IMR-90 (cell line): ENCODE results near the gene MSMP. TPM values are rescaled to one million over a fixed set of nuclear protein-coding genes. Genes with fewer than 3 reads are reported as not detected.

ENCODE experiments used
- ATAC-seq: fragments of 200-7000 bp; cut with Tn5 transposase; 2 replicates; pipeline ENCODE4 v1.9.1; 2020; ENCODE audit warnings: low read depth, mild to moderate bottlenecking, moderate library complexity
- BruUV-seq: library from RNA; stranded (reverse); fragments of 400-500 nt; replicated peaks from 2 replicates; lab custom pipeline; 2021; lab: Mats Ljungman, UMichigan
- CTCF ChIA-PET: fragments of 300-600 bp; formaldehyde crosslinking; extraction: SDS; loops from one replicate; lab custom pipeline; 2021; ENCODE audit warnings: antibody characterized with exemption; lab: Yijun Ruan, JAX
- POLR2A ChIA-PET: fragments of 300-600 bp; sonication (Branson Sonifier 250); formaldehyde crosslinking; loops from one replicate; lab custom pipeline; 2022; ENCODE audit warnings: antibody characterized with exemption; ENCODE audit not compliant: unreplicated experiment; lab: Charles Lee
- DNase-seq: peaks from one replicate; pipeline ENCODE4 v3.0.0; 2013
- H2AFZ ChIP-seq: replicated peaks from 2 replicates; pipeline ENCODE3; 2013; ENCODE audit warnings: low read length, mild to moderate bottlenecking; ENCODE audit not compliant: poor library complexity
- H2AK5ac ChIP-seq: 2 replicates; pipeline ENCODE4 v1.6.1; 2013; ENCODE audit warnings: low read depth, low read length, inconsistent platforms
- H2AK9ac ChIP-seq: replicated peaks from 2 replicates; pipeline ENCODE3; 2013; ENCODE audit warnings: mild to moderate bottlenecking, low read depth, low read length, moderate library complexity; ENCODE audit not compliant: poor library complexity
- H2BK120ac ChIP-seq: 2 replicates; pipeline ENCODE4 v1.6.1; 2013; ENCODE audit warnings: low read depth, low read length, inconsistent platforms
- H2BK15ac ChIP-seq: 3 replicates; pipeline ENCODE4 v1.6.1; 2013; ENCODE audit warnings: low read depth, low read length, inconsistent platforms
- H2BK20ac ChIP-seq: 2 replicates; pipeline ENCODE4 v1.6.1; 2013; ENCODE audit warnings: low read depth, mild to moderate bottlenecking, inconsistent platforms, low read length, moderate library complexity
- H2BK5ac ChIP-seq: 2 replicates; pipeline ENCODE4 v1.6.1; 2013; ENCODE audit warnings: mild to moderate bottlenecking, low read depth, low read length, inconsistent platforms; ENCODE audit not compliant: poor library complexity, severe bottlenecking
- H3K14ac ChIP-seq: replicated peaks from 2 replicates; pipeline ENCODE4 v1.6.1; 2013; ENCODE audit warnings: low read depth, low read length, inconsistent platforms
- H3K18ac ChIP-seq: 2 replicates; pipeline ENCODE4 v1.6.1; 2013; ENCODE audit warnings: low read depth, low read length, control low read depth
- H3K23ac ChIP-seq: 2 replicates; pipeline ENCODE4 v1.6.1; 2013; ENCODE audit warnings: low read depth, low read length, inconsistent platforms
- H3K27ac ChIP-seq: 2 replicates; pipeline ENCODE4 v1.5.1; 2013; ENCODE audit warnings: mild to moderate bottlenecking, control low read depth, low read length; ENCODE audit not compliant: insufficient read depth
- H3K27me3 ChIP-seq: 2 replicates; pipeline ENCODE4 v1.6.1; 2013; ENCODE audit warnings: low read length; ENCODE audit not compliant: control insufficient read depth, insufficient read depth
- H3K36me3 ChIP-seq: 2 replicates; pipeline ENCODE4 v1.6.1; 2013; ENCODE audit warnings: low read length, mixed read lengths; ENCODE audit not compliant: control insufficient read depth, insufficient read depth
- H3K4ac ChIP-seq: 2 replicates; pipeline ENCODE4 v1.6.1; 2013; ENCODE audit warnings: low read depth, low read length, inconsistent platforms
- H3K4me1 ChIP-seq: 2 replicates; pipeline ENCODE4 v1.6.1; 2013; ENCODE audit warnings: low read length, mixed read lengths; ENCODE audit not compliant: control insufficient read depth, insufficient read depth
- H3K4me2 ChIP-seq: 2 replicates; pipeline ENCODE4 v1.6.1; 2013; ENCODE audit warnings: low read depth, mild to moderate bottlenecking, control low read depth, low read length, moderate library complexity
- H3K4me3 ChIP-seq: 2 replicates; pipeline ENCODE4 v1.5.1; 2013; ENCODE audit warnings: low read depth, mild to moderate bottlenecking, control low read depth, low read length, moderate library complexity; ENCODE audit not compliant: insufficient read depth
- H3K56ac ChIP-seq: 2 replicates; pipeline ENCODE4 v1.6.1; 2013; ENCODE audit warnings: low read length, inconsistent platforms; ENCODE audit not compliant: insufficient read depth; ENCODE audit errors: extremely low read depth
- H3K79me1 ChIP-seq, 2 experiments: 2 replicates each; pipeline ENCODE4 v1.6.1; 2013; ENCODE audit warnings: low read length in 2 of 2, inconsistent platforms in 1 of 2, low read depth in 1 of 2
- H3K9ac ChIP-seq: 2 replicates; pipeline ENCODE4 v1.6.1; 2013; ENCODE audit warnings: low read depth, low read length, control low read depth
- H3K9me1 ChIP-seq: 2 replicates; pipeline ENCODE4 v1.6.1; 2013; ENCODE audit warnings: low read length, inconsistent platforms; ENCODE audit not compliant: insufficient read depth
- H3K9me3 ChIP-seq: 2 replicates; pipeline ENCODE4 v1.6.1; 2013; ENCODE audit warnings: low read length; ENCODE audit not compliant: control insufficient read depth, insufficient read depth
- H4K20me1 ChIP-seq: 2 replicates; pipeline ENCODE4 v1.6.1; 2013; ENCODE audit warnings: low read length, inconsistent platforms; ENCODE audit not compliant: insufficient read depth
- H4K5ac ChIP-seq: 2 replicates; pipeline ENCODE4 v1.6.1; 2013; ENCODE audit warnings: mild to moderate bottlenecking, low read depth, low read length, control low read depth
- H4K8ac ChIP-seq, 2 experiments: 2 replicates each; pipeline ENCODE4 v1.6.1; 2013; ENCODE audit warnings: low read depth in 2 of 2, low read length in 2 of 2, control low read depth in 1 of 2, inconsistent platforms in 1 of 2
- H4K91ac ChIP-seq: 2 replicates; pipeline ENCODE4 v1.6.1; 2013; ENCODE audit warnings: low read depth, low read length, inconsistent platforms; ENCODE audit not compliant: insufficient read depth
- BHLHE40 ChIP-seq: fragments of 150-350 bp; IDR thresholded peaks from 2 replicates; pipeline ENCODE4 v1.6.1; 2016; ENCODE audit warnings: mild to moderate bottlenecking, low read depth, low read length
- FOS ChIP-seq: fragments of 150-350 bp; IDR thresholded peaks from 2 replicates; pipeline ENCODE4 v1.6.1; 2016; ENCODE audit warnings: low read depth, low read length
- MAFK ChIP-seq: IDR thresholded peaks from 2 replicates; pipeline ENCODE4 v1.6.1; 2012; ENCODE audit warnings: low read depth, low read length, improper control_type of control experiment
- SMC3 ChIP-seq: fragments of 150-350 bp; IDR thresholded peaks from 2 replicates; pipeline ENCODE4 v1.6.1; 2016; ENCODE audit warnings: low read depth, mild to moderate bottlenecking, antibody characterized with exemption, low read length, moderate library complexity
- USF2 ChIP-seq: fragments of 150-350 bp; IDR thresholded peaks from 2 replicates; pipeline ENCODE4 v1.6.1; 2017; ENCODE audit warnings: mild to moderate bottlenecking, antibody characterized with exemption, low read length, low read depth
- WGBS, 2 experiments: methylation state at CpG; one replicate each; pipeline versions ENCODE4 v1.1.5 to v1.1.7; 2013; ENCODE audit warnings: missing lambda C conversion rate in 2 of 2; ENCODE audit not compliant: insufficient read length in 1 of 2; ENCODE audit errors: extremely low coverage in 2 of 2; 5-methylcytosine and 5-hydroxymethylcytosine counted together
- dilution Hi-C: fragments of 300-500 bp; cut with HindIII; formaldehyde crosslinking; loops from one replicate; pipeline ENCODE4 v1.14.3; 2018; ENCODE audit warnings: low sequenced_read_pairs; ENCODE audit not compliant: unreplicated experiment
- in situ Hi-C: fragments of 300-500 bp; cut with MboI; formaldehyde crosslinking; loops from 3 replicates; pipeline ENCODE4 v1.14.3; 2019; ENCODE audit warnings: low sequenced_read_pairs, inconsistent platforms, mixed read lengths
- intact Hi-C: fragments of 100-400 bp; cut with micrococcal nuclease; formaldehyde crosslinking; loops from 2 replicates; pipeline ENCODE4 v1.10.0; 2022
- polyA plus RNA-seq, 3 experiments: library from polyadenylated mRNA; depleted of rRNA; stranded (reverse); fragments of >200 nt; gene quantifications; 2 replicates each; pipeline ENCODE4 v1.2.3, GENCODE V29; 2012; ENCODE audit warnings: low replicate concordance in 1 of 3
- total RNA-seq: library from RNA; depleted of rRNA; stranded (reverse); fragments of >200 nt; gene quantifications from 2 replicates; pipeline ENCODE4 v1.2.3, GENCODE V29; 2012

MSMP gene
- total and polyA plus RNA-seq, 2 of the 4 experiments (the other 2 are of a cell fraction) = not detected

- in situ Hi-C loops = no loop called here
Measured at GRCh38 chr9:35759795-35760194, 5.7 kb upstream of the MSMP start.

More at GRCh38 chr9:35759795-35760194, 5.7 kb upstream of the MSMP start:
- no peak overlapping the region for H2BK15ac ChIP-seq
- H2AK9ac ChIP-seq = no peak overlapping the region
- POLR2A ChIA-PET = no interaction called here
- intact Hi-C loops (no loop called here), dilution Hi-C loops (no loop called here)
- no peak overlapping the region for H2BK20ac ChIP-seq
- no peaks in the 10 kb centered on the region for H4K20me1 ChIP-seq
- ATAC-seq (no peak), DNase-seq (no peak)
- no peak overlapping the region for H3K4me2 ChIP-seq
- no peak overlapping the region for H3K4ac ChIP-seq
- no peak overlapping the region for H3K56ac ChIP-seq
- H4K91ac ChIP-seq = no peak overlapping the region
- H3K9me1 ChIP-seq = peaks cover 5% of the 10 kb centered on the region
- no peaks in the 10 kb centered on the region for H3K79me1 ChIP-seq
- H3K9me3 ChIP-seq = no peaks in the 10 kb centered on the region
- no peak overlapping the region for H3K9ac ChIP-seq
- no peak overlapping the region for H2BK5ac ChIP-seq
- no peak overlapping the region for H3K14ac ChIP-seq
- H2AK5ac ChIP-seq = no peak overlapping the region
- H3K27ac ChIP-seq = no peak overlapping the region
- no peak overlapping the region for H2AFZ ChIP-seq
- H3K18ac ChIP-seq = no peak overlapping the region
- no peak overlapping the region for H4K8ac ChIP-seq
- no TSS peak for BruUV-seq
- WGBS, 2 experiments = 100% methylated on average over 3 of the region's 4 CpGs; no CpG with 5 or more reads in 1 of the 2 experiments
- peaks cover 4% of the 10 kb centered on the region for H3K36me3 ChIP-seq
- CTCF ChIA-PET = no interaction called here
- no peak overlapping the region for H3K4me3 ChIP-seq
- peaks cover 7% of the 10 kb centered on the region; the same call in 1 of the 2 replicates for H3K4me1 ChIP-seq
- H3K27me3 ChIP-seq = peaks cover 2% of the 10 kb centered on the region; the same call in 1 of the 2 replicates
- TF ChIP-seq FOS (no peak), SMC3 (no peak), USF2 (no peak), BHLHE40 (no peak), MAFK (no peak)
- no peak overlapping the region for H3K23ac ChIP-seq
- no peak overlapping the region for H2BK120ac ChIP-seq
- no peak overlapping the region for H4K5ac ChIP-seq
